ENCODE data around the gene BRD8. TPM values are rescaled to one million over a fixed set of nuclear protein-coding genes. Genes with fewer than 3 reads are reported as not detected.

Gene BRD8
- total and polyA plus RNA-seq, 9 of the 15 experiments (the other 6 are each of a cell fraction or from before 2014, with no cell fraction given), result 54.6 to 163 (median 87.0) TPM

- Histone ChIP-seq H3K4me2 (ENCODE audit: insufficient read depth, low read length) (no peak overlapping the region), H3K4me3 (no peak overlapping the region), H3K9me1 (ENCODE audit: control insufficient read depth, insufficient read depth, low read length) (no peaks in the 10 kb centered on the region), H3K36me3 (ENCODE audit: control insufficient read depth, insufficient read depth, low read length) (peaks cover 97% of the 10 kb centered on the region), H3K79me2 (ENCODE audit: control insufficient read depth, insufficient read depth, low read length) (no peaks in the 10 kb centered on the region), H4K20me1 (replicated peaks; ENCODE audit: control insufficient read depth, insufficient read depth, low read length) (peaks cover 4% of the 10 kb centered on the region; the same call in 1 of the 2 replicates), H3K27ac (ENCODE audit: extremely low read depth, low read depth, low read length) (no peak overlapping the region), H3K27me3 (ENCODE audit: control insufficient read depth in 2 of 2, insufficient read depth in 2 of 2, low read length in 2 of 2) (no peaks in the 10 kb centered on the region), H3K9me3 (replicated peaks; ENCODE audit: control insufficient read depth, insufficient read depth, low read depth, low read length) (no peaks in the 10 kb centered on the region), H3K9ac (ENCODE audit: insufficient read depth in 1 of 2, low read depth in 2 of 2, low read length in 2 of 2) (no peak overlapping the region), H3K4me1 (replicated peaks in 1 of 2; ENCODE audit: control insufficient read depth in 2 of 2, insufficient read depth in 2 of 2, low read length in 2 of 2) (no peaks in the 10 kb centered on the region), H2AFZ (ENCODE audit: low read depth, low read length) (no peak overlapping the region)
- DNase-seq (ENCODE audit: extremely low read depth in 1 of 4, low spot score in 3 of 4) (no peak), ATAC-seq (no peak), FAIRE-seq (no peak)
- CTCF ChIA-PET (ENCODE audit: low intra/inter-chr PET ratio), result interaction anchor here (0.6 kb wide), 1 partner anchor 939 kb away, joined by 4 read pairs; no protein-coding TSS in a partner anchor
- POLR2A ChIA-PET, result interaction anchor here (1.1 to 2.0 kb wide), 4 partner anchors 14 to 38 kb away, joined by 3 to 6 read pairs (median 4); no protein-coding TSS in a partner anchor
- no TSS peak for BruUV-seq (replicated peaks)
- no peak for TF ChIP-seq EGR1 (conservative IDR thresholded peaks at IDR 0.05)
- TF ChIP-seq FIP1L1 (IDR thresholded peaks at IDR 0.05; ENCODE audit: low read depth, low read length, poor library complexity, severe bottlenecking), result no peak
- no peak for TF ChIP-seq ZNF507 (tag; conservative IDR thresholded peaks at IDR 0.05)
- no peak for TF ChIP-seq ZNF830 (CRISPR knock-in tag; IDR thresholded peaks at IDR 0.05)
- in situ Hi-C loops (cut with MboI) (no loop called here), intact Hi-C loops (cut with micrococcal nuclease) (no loop called here)
Measured at GRCh38 chr5:138163721-138164120, 14.7 kb downstream of the BRD8 start.

GRCh38 chr5:138160706-138161105, 17.7 kb downstream of the BRD8 start:
- no peaks in the 10 kb centered on the region for H3K9me1 ChIP-seq (ENCODE audit: control insufficient read depth, insufficient read depth, low read length)
- no peaks in the 10 kb centered on the region for H3K4me1 ChIP-seq (replicated peaks in 1 of 2; ENCODE audit: control insufficient read depth in 2 of 2, insufficient read depth in 2 of 2, low read length in 2 of 2)
- H2AFZ ChIP-seq (ENCODE audit: low read depth, low read length), result no peak overlapping the region
- H3K27me3 ChIP-seq (ENCODE audit: control insufficient read depth in 2 of 2, insufficient read depth in 2 of 2, low read length in 2 of 2), result no peaks in the 10 kb centered on the region
- H3K9ac ChIP-seq (ENCODE audit: insufficient read depth in 1 of 2, low read depth in 2 of 2, low read length in 2 of 2), result no peak overlapping the region
- ChIA-PET CTCF (ENCODE audit: low intra/inter-chr PET ratio) (no interaction called here), POLR2A (no interaction called here)
- H4K20me1 ChIP-seq (replicated peaks; ENCODE audit: control insufficient read depth, insufficient read depth, low read length), result peaks cover 4% of the 10 kb centered on the region
- peak; percentile 79 for FAIRE-seq
- peaks cover 92% of the 10 kb centered on the region for H3K36me3 ChIP-seq (ENCODE audit: control insufficient read depth, insufficient read depth, low read length)
- intact Hi-C loops (cut with micrococcal nuclease) (no loop called here), in situ Hi-C loops (cut with MboI) (no loop called here)
- H3K4me2 ChIP-seq (ENCODE audit: insufficient read depth, low read length), result no peak overlapping the region
- WGBS (ENCODE audit: insufficient coverage, low coverage, missing lambda C conversion rate), result 85% methylated on average over 4 of the region's 4 CpGs
- no peak for ATAC-seq
- TF ChIP-seq RAD51 (IDR thresholded peaks at IDR 0.05; ENCODE audit: borderline replicate concordance, low read depth), result no peak
- TF ChIP-seq FUS (optimal IDR thresholded peaks at IDR 0.05; ENCODE audit: low read depth, low read length), result no peak
- TF ChIP-seq ZBTB5 (IDR thresholded peaks at IDR 0.05), result no peak
- no peak for TF ChIP-seq CBX1 (IDR thresholded peaks at IDR 0.05; ENCODE audit: low read depth)
- TF ChIP-seq RBM39 (optimal IDR thresholded peaks at IDR 0.05; ENCODE audit: low read depth, low read length), result no peak
- TF ChIP-seq ZNF75A (CRISPR knock-in tag; IDR thresholded peaks at IDR 0.05), result no peak
- no peak overlapping the region for H3K27ac ChIP-seq (ENCODE audit: extremely low read depth, low read depth, low read length)
- H3K4me3 ChIP-seq, result no peak overlapping the region
- BruUV-seq (replicated peaks), result no TSS peak
- H3K79me2 ChIP-seq (ENCODE audit: control insufficient read depth, insufficient read depth, low read length), result no peaks in the 10 kb centered on the region
- H3K9me3 ChIP-seq (replicated peaks; ENCODE audit: control insufficient read depth, insufficient read depth, low read depth, low read length), result no peaks in the 10 kb centered on the region
- DNase-seq (ENCODE audit: extremely low read depth in 1 of 4, low spot score in 3 of 4), result no peak

Measured in K562 (cell line).